ENCODE data around the gene FRYL.

GRCh38 chr4:48699475-48699874, 80.6 kb downstream of the FRYL start:
- TF ChIP-seq CTCF (conservative IDR thresholded peaks at IDR 0.05 in 1 of 2, IDR thresholded peaks at IDR 0.05 in 1 of 2; ENCODE audit: low read depth in 1 of 2, low read length in 2 of 2) (no peak), EZH2 (IDR thresholded peaks at IDR 0.05; ENCODE audit: low read length, missing control alignments) (no peak)

Data from fibroblast of lung (primary cell).